Measurements from ENCODE around the gene PHLDB3.

DNA sequence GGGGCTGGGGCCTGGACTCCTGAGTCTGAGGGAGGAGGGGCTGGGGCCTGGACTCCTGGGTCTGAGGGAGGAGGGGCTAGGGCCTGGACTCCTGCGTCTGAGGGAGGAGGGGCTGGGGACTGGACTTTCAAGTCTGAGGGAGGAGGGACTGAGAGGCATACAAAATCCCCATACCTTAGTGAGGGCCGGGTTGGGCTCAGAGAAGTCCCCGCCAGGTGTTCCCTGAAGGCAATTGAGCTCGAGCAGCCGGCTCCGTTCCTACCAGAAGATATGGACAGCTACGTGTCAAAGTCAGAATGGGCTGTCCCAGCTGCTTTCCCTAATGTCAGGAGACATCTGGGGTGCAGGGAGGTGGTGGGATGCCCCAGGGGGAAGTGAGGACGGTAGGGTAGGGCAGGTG, 9.5 kb downstream of the PHLDB3 start:
- TF ChIP-seq, protein P1, sequence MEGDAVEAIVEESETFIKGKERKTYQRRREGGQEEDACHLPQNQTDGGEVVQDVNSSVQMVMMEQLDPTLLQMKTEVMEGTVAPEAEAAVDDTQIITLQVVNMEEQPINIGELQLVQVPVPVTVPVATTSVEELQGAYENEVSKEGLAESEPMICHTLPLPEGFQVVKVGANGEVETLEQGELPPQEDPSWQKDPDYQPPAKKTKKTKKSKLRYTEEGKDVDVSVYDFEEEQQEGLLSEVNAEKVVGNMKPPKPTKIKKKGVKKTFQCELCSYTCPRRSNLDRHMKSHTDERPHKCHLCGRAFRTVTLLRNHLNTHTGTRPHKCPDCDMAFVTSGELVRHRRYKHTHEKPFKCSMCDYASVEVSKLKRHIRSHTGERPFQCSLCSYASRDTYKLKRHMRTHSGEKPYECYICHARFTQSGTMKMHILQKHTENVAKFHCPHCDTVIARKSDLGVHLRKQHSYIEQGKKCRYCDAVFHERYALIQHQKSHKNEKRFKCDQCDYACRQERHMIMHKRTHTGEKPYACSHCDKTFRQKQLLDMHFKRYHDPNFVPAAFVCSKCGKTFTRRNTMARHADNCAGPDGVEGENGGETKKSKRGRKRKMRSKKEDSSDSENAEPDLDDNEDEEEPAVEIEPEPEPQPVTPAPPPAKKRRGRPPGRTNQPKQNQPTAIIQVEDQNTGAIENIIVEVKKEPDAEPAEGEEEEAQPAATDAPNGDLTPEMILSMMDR (IDR thresholded peaks at IDR 0.05 in 4 of 5, conservative IDR thresholded peaks at IDR 0.05 in 1 of 5), result no peak
- no peak for TF ChIP-seq POLR2A (IDR thresholded peaks at IDR 0.05)

Measured in gastrocnemius medialis (tissue), 4 donors.